SK-N-SH (cell line): Measurements from ENCODE around the gene CD34. TPM values are rescaled to one million over a fixed set of nuclear protein-coding genes. Genes with fewer than 3 reads are reported as not detected.

Experiments
- CTCF ChIA-PET: fragments of 300-600, 350-600 bp; formaldehyde crosslinking; extraction: SDS; loops from one replicate; lab custom pipeline; 2021; lab: Yijun Ruan, JAX
- POLR2A ChIA-PET: fragments of 350-600 bp; sonication (Branson Sonifier 250); formaldehyde crosslinking; extraction: SDS; loops from one replicate; lab custom pipeline; 2020; ENCODE audit warnings: antibody characterized with exemption, inconsistent platforms; lab: Yijun Ruan, JAX
- DNase-seq: peaks from one replicate; pipeline ENCODE4 v3.0.0; 2012
- H2AFZ ChIP-seq: fragments of 200-600 bp; sonication (generic); 2 replicates; pipeline ENCODE4 v1.8.1; 2016; ENCODE audit warnings: antibody characterized with exemption, mild to moderate bottlenecking, low read depth
- H3F3A ChIP-seq: fragments of 200-600 bp; sonication (generic); replicated peaks from 2 replicates; pipeline ENCODE3; 2016; ENCODE audit warnings: antibody characterized with exemption, mild to moderate bottlenecking; ENCODE audit not compliant: insufficient read depth
- H3K27ac ChIP-seq, 2 experiments: fragments of 200-500 bp in 1 of 2; fragments of 200-600 bp in 1 of 2; sonication (Bioruptor generic) in 1 of 2; sonication (generic), shearing (Covaris generic) in 1 of 2; 2 replicates each; pipeline versions ENCODE4 v1.5.1 to v1.6.1; 2014 to 2016; ENCODE audit warnings: low read depth in 2 of 2, inconsistent platforms in 1 of 2, low read length in 1 of 2, mild to moderate bottlenecking in 1 of 2, mixed read lengths in 1 of 2
- H3K27me3 ChIP-seq: fragments of 200-600 bp; sonication (generic), shearing (Covaris generic); 2 replicates; pipeline ENCODE4 v1.6.1; 2016; ENCODE audit warnings: mixed run types; ENCODE audit not compliant: insufficient read depth
- H3K36me3 ChIP-seq, 2 experiments: fragments of 200-500 bp in 1 of 2; fragments of 200-600 bp in 1 of 2; sonication (Bioruptor generic) in 1 of 2; sonication (generic) in 1 of 2; replicated peaks in 1 of 2; 2 replicates each; pipeline versions ENCODE3 to v1.5.1; 2014 to 2016; ENCODE audit warnings: low read length in 1 of 2, mild to moderate bottlenecking in 1 of 2; ENCODE audit not compliant: insufficient read depth in 2 of 2, control insufficient read depth in 1 of 2
- H3K4me1 ChIP-seq, 2 experiments: fragments of 200-500 bp in 1 of 2; fragments of 200-600 bp in 1 of 2; sonication (Bioruptor generic) in 1 of 2; sonication (generic), shearing (Covaris generic) in 1 of 2; 2 replicates each; pipeline versions ENCODE4 v1.5.1 to v1.6.1; 2014 to 2016; ENCODE audit warnings: low read depth in 1 of 2, low read length in 1 of 2, mixed run types in 1 of 2; ENCODE audit not compliant: insufficient read depth in 2 of 2, control insufficient read depth in 1 of 2
- H3K4me2 ChIP-seq: fragments of 200-600 bp; sonication (generic), shearing (Covaris generic); 2 replicates; pipeline ENCODE4 v1.6.1; 2017; ENCODE audit warnings: mixed run types
- H3K4me3 ChIP-seq, 2 experiments: fragments of 200-500 bp in 1 of 2; fragments of 200-600 bp in 1 of 2; sonication (Bioruptor generic) in 1 of 2; sonication (generic), shearing (Covaris generic) in 1 of 2; 2 replicates each; pipeline versions ENCODE4 v1.5.1 to v1.8.1; 2014 to 2016; ENCODE audit warnings: low read depth in 2 of 2, inconsistent platforms in 1 of 2, low read length in 1 of 2, mild to moderate bottlenecking in 1 of 2, mixed read lengths in 1 of 2, moderate library complexity in 1 of 2
- H3K79me2 ChIP-seq: fragments of 200-600 bp; sonication (generic); 2 replicates; pipeline ENCODE4 v1.8.1; 2017; ENCODE audit warnings: mild to moderate bottlenecking; ENCODE audit not compliant: insufficient read depth
- H3K9ac ChIP-seq: fragments of 200-600 bp; sonication (generic); 2 replicates; pipeline ENCODE4 v1.6.1; 2017; ENCODE audit warnings: mixed run types
- H3K9me2 ChIP-seq: fragments of 200-600 bp; sonication (generic); 2 replicates; pipeline ENCODE4 v1.6.1; 2017; ENCODE audit warnings: mixed run types
- H3K9me3 ChIP-seq: fragments of 200-600 bp; sonication (generic); 2 replicates; pipeline ENCODE4 v1.6.1; 2017; ENCODE audit warnings: mixed run types, mild to moderate bottlenecking, moderate library complexity
- H4K20me1 ChIP-seq: fragments of 200-600 bp; sonication (generic); 2 replicates; pipeline ENCODE4 v1.6.1; 2017; ENCODE audit warnings: mild to moderate bottlenecking, mixed run types; ENCODE audit not compliant: insufficient read depth
- EP300 ChIP-seq, 2 experiments: IDR thresholded peaks; 2 replicates each; pipeline versions ENCODE4 v1.4.0 to v1.6.1; 2012; ENCODE audit warnings: borderline replicate concordance in 1 of 2, low read depth in 1 of 2, low read length in 1 of 2
- FOXM1 ChIP-seq: IDR thresholded peaks from 2 replicates; pipeline ENCODE4 v1.4.0; 2012; ENCODE audit warnings: low read depth, mild to moderate bottlenecking
- GABPA ChIP-seq: IDR thresholded peaks from 2 replicates; pipeline ENCODE4 v1.4.0; 2012; ENCODE audit warnings: low read depth, mild to moderate bottlenecking
- GATA2 ChIP-seq: sonication (generic); formaldehyde crosslinking; IDR thresholded peaks from 2 replicates; pipeline ENCODE4 v1.5.0; 2020; ENCODE audit warnings: mild to moderate bottlenecking, missing genetic modification reagents
- MXI1 ChIP-seq: IDR thresholded peaks from 2 replicates; pipeline ENCODE4 v1.6.1; 2012; ENCODE audit warnings: mild to moderate bottlenecking, low read depth, low read length, improper control_type of control experiment
- NFIC ChIP-seq: IDR thresholded peaks from 2 replicates; pipeline ENCODE4 v1.4.0; 2012; ENCODE audit warnings: borderline replicate concordance
- NRF1 ChIP-seq: IDR thresholded peaks from 2 replicates; pipeline ENCODE4 v1.6.1; 2012; ENCODE audit warnings: low read depth, mild to moderate bottlenecking, low read length
- RCOR1 ChIP-seq: fragments of 150-350 bp; IDR thresholded peaks from 2 replicates; pipeline ENCODE4 v1.6.1; 2017; ENCODE audit warnings: antibody characterized with exemption, low read length
- WGBS: methylation state at CpG from one replicate; pipeline ENCODE4 v1.1.6; 2017; ENCODE audit warnings: low lambda C conversion rate; 5-methylcytosine and 5-hydroxymethylcytosine counted together
- polyA plus RNA-seq, 3 experiments: library from polyadenylated mRNA; depleted of rRNA; stranded (reverse); fragments of >200 nt; gene quantifications; 2 replicates each; pipeline ENCODE4 v1.2.3, GENCODE V29; 2012
- TF ChIP-seq, protein P1 (sequence below): IDR thresholded peaks from 2 replicates; pipeline ENCODE4 v1.6.1; 2012; ENCODE audit warnings: mild to moderate bottlenecking, low read depth, low read length, moderate library complexity
- TF ChIP-seq, protein P2 (sequence below): fragments of 200-600 bp; sonication (generic); IDR thresholded peaks from 2 replicates; pipeline ENCODE4 v1.6.1; 2017; ENCODE audit warnings: antibody characterized with exemption, mild to moderate bottlenecking, moderate library complexity
- TF ChIP-seq, protein P3 (sequence below): fragments of 150-350 bp; IDR thresholded peaks from 2 replicates; pipeline ENCODE4 v1.6.1; 2017; ENCODE audit warnings: antibody characterized with exemption, low read length, low read depth, borderline replicate concordance

Gene CD34
- polyA plus RNA-seq, 1 of the 3 experiments (the other 2 are of a cell fraction): 0.59 TPM

DNA sequence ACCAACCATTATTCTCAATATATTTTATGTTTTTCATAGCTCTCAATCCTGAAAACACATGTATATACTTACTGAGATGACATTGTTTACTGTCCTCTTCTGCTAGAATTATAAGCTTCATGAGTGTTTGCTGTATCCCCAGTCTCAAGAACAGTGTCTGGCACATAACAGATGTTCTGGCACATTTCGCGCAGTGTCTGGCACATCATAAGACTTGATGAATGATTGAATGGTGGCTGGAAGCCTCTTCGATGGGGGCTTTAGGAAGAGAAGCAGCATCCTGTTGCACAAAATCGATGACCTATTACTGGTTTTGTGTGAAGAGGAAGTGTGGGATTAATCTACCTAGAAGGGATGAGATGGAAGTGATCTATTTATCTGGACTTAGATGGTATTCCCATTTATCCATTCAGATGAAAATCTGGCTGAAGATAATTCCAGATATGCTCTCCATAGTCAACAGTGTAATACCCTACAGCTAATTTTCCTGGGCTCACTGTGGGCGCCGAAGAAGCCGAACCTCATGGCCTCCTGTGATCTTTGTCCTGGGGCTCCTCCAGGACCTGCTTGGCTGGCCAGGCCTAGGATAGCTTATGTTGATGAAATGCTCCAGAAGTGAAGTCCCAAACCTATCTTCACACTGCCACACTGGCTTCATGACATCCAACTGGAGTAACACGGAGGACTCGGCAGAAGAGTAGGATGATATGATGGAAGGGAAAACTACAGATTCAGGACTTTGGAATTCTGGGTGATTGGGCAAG lies 26.5 kb downstream of the CD34 start (continued):
- TF ChIP-seq, protein P1, sequence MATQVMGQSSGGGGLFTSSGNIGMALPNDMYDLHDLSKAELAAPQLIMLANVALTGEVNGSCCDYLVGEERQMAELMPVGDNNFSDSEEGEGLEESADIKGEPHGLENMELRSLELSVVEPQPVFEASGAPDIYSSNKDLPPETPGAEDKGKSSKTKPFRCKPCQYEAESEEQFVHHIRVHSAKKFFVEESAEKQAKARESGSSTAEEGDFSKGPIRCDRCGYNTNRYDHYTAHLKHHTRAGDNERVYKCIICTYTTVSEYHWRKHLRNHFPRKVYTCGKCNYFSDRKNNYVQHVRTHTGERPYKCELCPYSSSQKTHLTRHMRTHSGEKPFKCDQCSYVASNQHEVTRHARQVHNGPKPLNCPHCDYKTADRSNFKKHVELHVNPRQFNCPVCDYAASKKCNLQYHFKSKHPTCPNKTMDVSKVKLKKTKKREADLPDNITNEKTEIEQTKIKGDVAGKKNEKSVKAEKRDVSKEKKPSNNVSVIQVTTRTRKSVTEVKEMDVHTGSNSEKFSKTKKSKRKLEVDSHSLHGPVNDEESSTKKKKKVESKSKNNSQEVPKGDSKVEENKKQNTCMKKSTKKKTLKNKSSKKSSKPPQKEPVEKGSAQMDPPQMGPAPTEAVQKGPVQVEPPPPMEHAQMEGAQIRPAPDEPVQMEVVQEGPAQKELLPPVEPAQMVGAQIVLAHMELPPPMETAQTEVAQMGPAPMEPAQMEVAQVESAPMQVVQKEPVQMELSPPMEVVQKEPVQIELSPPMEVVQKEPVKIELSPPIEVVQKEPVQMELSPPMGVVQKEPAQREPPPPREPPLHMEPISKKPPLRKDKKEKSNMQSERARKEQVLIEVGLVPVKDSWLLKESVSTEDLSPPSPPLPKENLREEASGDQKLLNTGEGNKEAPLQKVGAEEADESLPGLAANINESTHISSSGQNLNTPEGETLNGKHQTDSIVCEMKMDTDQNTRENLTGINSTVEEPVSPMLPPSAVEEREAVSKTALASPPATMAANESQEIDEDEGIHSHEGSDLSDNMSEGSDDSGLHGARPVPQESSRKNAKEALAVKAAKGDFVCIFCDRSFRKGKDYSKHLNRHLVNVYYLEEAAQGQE: no peak
- TF ChIP-seq, protein P2, sequence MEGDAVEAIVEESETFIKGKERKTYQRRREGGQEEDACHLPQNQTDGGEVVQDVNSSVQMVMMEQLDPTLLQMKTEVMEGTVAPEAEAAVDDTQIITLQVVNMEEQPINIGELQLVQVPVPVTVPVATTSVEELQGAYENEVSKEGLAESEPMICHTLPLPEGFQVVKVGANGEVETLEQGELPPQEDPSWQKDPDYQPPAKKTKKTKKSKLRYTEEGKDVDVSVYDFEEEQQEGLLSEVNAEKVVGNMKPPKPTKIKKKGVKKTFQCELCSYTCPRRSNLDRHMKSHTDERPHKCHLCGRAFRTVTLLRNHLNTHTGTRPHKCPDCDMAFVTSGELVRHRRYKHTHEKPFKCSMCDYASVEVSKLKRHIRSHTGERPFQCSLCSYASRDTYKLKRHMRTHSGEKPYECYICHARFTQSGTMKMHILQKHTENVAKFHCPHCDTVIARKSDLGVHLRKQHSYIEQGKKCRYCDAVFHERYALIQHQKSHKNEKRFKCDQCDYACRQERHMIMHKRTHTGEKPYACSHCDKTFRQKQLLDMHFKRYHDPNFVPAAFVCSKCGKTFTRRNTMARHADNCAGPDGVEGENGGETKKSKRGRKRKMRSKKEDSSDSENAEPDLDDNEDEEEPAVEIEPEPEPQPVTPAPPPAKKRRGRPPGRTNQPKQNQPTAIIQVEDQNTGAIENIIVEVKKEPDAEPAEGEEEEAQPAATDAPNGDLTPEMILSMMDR: no peak
- no peak for TF ChIP-seq NRF1
- TF ChIP-seq, all 33 proteins: peak for 0

DNA sequence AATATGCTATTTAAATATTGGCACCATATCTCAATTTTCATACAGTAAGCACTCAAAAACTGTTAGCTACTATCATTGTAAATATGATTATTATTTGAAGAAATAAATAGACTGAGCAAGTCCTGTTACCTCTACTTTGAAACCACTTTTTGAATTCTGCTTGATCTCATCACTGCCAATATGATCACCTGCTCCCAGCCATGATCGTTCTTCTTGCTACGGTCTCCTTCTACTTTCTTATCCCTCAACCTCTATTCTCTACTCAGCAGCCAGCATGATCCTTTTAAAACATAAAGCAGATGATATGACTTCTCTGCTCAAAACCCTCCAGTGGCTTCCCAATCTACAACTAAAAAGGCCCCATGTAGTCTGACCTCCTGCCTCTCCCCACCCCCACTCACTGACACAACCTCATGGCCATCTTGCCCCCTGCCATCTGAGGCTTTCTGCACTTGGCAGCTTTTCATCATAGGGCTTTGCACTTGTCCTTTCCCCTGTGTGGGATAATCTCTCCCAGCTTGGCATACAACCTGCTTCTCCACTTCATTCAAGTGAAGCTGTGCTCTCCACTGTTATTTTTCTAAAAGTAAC lies 27.2 kb downstream of the CD34 start:
- Histone ChIP-seq H3F3A (no peaks in the 10 kb centered on the region), H3K27me3 (no peaks in the 10 kb centered on the region; the same call in 1 of the 2 replicates), H3K27ac (no peak overlapping the region), H3K9ac (no peak overlapping the region), H3K4me3 (no peak overlapping the region), H3K9me2 (no peaks in the 10 kb centered on the region), H3K9me3 (no peaks in the 10 kb centered on the region), H2AFZ (no peak overlapping the region), H4K20me1 (no peaks in the 10 kb centered on the region), H3K4me1 (peaks cover 0 to 5% of the 10 kb centered on the region in 2 experiments; a peak in 1 of 4 replicates), H3K79me2 (no peaks in the 10 kb centered on the region), H3K4me2 (no peak overlapping the region), H3K36me3 (no peaks in the 10 kb centered on the region)
- no peak for DNase-seq
- TF ChIP-seq RCOR1: no peak
- TF ChIP-seq, protein P3, sequence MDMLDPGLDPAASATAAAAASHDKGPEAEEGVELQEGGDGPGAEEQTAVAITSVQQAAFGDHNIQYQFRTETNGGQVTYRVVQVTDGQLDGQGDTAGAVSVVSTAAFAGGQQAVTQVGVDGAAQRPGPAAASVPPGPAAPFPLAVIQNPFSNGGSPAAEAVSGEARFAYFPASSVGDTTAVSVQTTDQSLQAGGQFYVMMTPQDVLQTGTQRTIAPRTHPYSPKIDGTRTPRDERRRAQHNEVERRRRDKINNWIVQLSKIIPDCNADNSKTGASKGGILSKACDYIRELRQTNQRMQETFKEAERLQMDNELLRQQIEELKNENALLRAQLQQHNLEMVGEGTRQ: no peak
- no peak for TF ChIP-seq GABPA
- TF ChIP-seq, protein P2: no peak
- TF ChIP-seq NFIC: no peak
- TF ChIP-seq MXI1: no peak
- TF ChIP-seq EP300 (IDR thresholded peaks at IDR 0.05; ENCODE audit: borderline replicate concordance in 1 of 2, low read depth in 1 of 2, low read length in 1 of 2): no peak
- no peak for TF ChIP-seq GATA2 (CRISPR knock-in tag)
- no peak for TF ChIP-seq FOXM1
- POLR2A ChIA-PET: interaction anchor here (3.0 kb wide), 1 partner anchor 80 kb away, joined by 20 read pairs; no protein-coding TSS in a partner anchor
- CTCF ChIA-PET: interaction anchor here (0.6 to 7.9 kb wide), 9 partner anchors 11 to 356 kb away, joined by 3 to 181 read pairs (median 22); no protein-coding TSS in a partner anchor
- 80% methylated on average over 2 of the region's 2 CpGs for WGBS
